Stimulated activated CD8-positive, alpha-beta memory T cell treated with anti-CD3 and anti-CD28 coated beads, Interleukin-4, amount 100 ng/mL, for 24 hours (primary cell): Measurements from ENCODE around the gene CDYL.

Experiments
- DNase-seq: peaks from one replicate; pipeline ENCODE4 v3.0.0-alpha.2; 2020; ENCODE audit warnings: low read depth

The CDYL gene

GRCh38 chr6:4935975-4936680, 159.9 kb downstream of the CDYL start:
- no peak for DNase-seq

- no peak for DNase-seq
Measured at GRCh38 chr6:4936681-4937041, 160.5 kb downstream of the CDYL start.

- no peak for DNase-seq
Measured at GRCh38 chr6:4937414-4937813, 161.2 kb downstream of the CDYL start.

GRCh38 chr6:4939241-4939640, 163.0 kb downstream of the CDYL start:
- no peak for DNase-seq

GRCh38 chr6:4940416-4940815, 164.2 kb downstream of the CDYL start:
- no peak for DNase-seq

- peak; percentile 28 for DNase-seq
Measured at GRCh38 chr6:4941782-4942672, 165.8 kb downstream of the CDYL start.

- no peak for DNase-seq
Measured at GRCh38 chr6:4942673-4943009, 166.4 kb downstream of the CDYL start.

- DNase-seq, result no peak
Measured at GRCh38 chr6:4943716-4944115, 167.5 kb downstream of the CDYL start.

GRCh38 chr6:4944325-4944724, 168.1 kb downstream of the CDYL start:
- no peak for DNase-seq

GRCh38 chr6:4946521-4946920, 170.3 kb downstream of the CDYL start:
- DNase-seq, result no peak

- DNase-seq, result no peak
Measured at GRCh38 chr6:4947716-4948115, 171.5 kb downstream of the CDYL start.

GRCh38 chr6:4948781-4949450, 172.7 kb downstream of the CDYL start:
- DNase-seq, result no peak

GRCh38 chr6:4950076-4950475, 173.9 kb downstream of the CDYL start:
- DNase-seq, result no peak

GRCh38 chr6:4950836-4951533, 174.8 kb downstream of the CDYL start:
- no peak for DNase-seq

- no peak for DNase-seq
Measured at GRCh38 chr6:4953440-4953839, 177.2 kb downstream of the CDYL start.

- no peak for DNase-seq
Measured at GRCh38 chr6:4956625-4957024, 180.4 kb downstream of the CDYL start.

- DNase-seq, result no peak
Measured at GRCh38 chr6:4957521-4958231, 181.5 kb downstream of the CDYL start.

- no peak for DNase-seq
Measured at GRCh38 chr6:4958624-4959023, 182.4 kb downstream of the CDYL start.

GRCh38 chr6:4961322-4962168, 185.3 kb downstream of the CDYL start:
- no peak for DNase-seq

GRCh38 chr6:4962905-4963304, 186.7 kb downstream of the CDYL start:
- DNase-seq, result no peak
